Left ventricle myocardium inferior (tissue), 1 donor: ENCODE data around the gene DAB2IP. TPM values are rescaled to one million over a fixed set of nuclear protein-coding genes. Genes with fewer than 3 reads are reported as not detected.
A peak's percentile ranks its signal among the peaks of the same experiment; 100 is the strongest.

Experiments used
- DNase-seq: peaks from one replicate; pipeline ENCODE4 v3.0.0-alpha.2; 2020
- H3K27ac ChIP-seq: fragments of 200-600 bp; replicated peaks from 2 replicates; pipeline ENCODE4 v1.8.0; 2021
- H3K27me3 ChIP-seq: fragments of 200-600 bp; 2 replicates; pipeline ENCODE4 v1.8.0; 2021; ENCODE audit warnings: low read depth
- H3K36me3 ChIP-seq: fragments of 200-600 bp; 2 replicates; pipeline ENCODE4 v1.8.0; 2021
- H3K4me1 ChIP-seq: fragments of 200-600 bp; 2 replicates; pipeline ENCODE4 v1.8.0; 2021
- H3K4me3 ChIP-seq: fragments of 200-600 bp; 2 replicates; pipeline ENCODE4 v1.8.0; 2021; ENCODE audit warnings: mild to moderate bottlenecking, moderate library complexity
- H3K9me3 ChIP-seq: fragments of 200-600 bp; replicated peaks from 2 replicates; pipeline ENCODE4 v1.8.0; 2021
- intact Hi-C: fragments of 100-400 bp; cut with micrococcal nuclease; formaldehyde crosslinking; loops from one replicate; pipeline ENCODE4 v1.11.0; 2022
- total RNA-seq: library from RNA; stranded (reverse); fragmentation: NEBNext Ultra II Directional; extraction: Animal tissue kit (Norgen Biotek cat#: 25700); gene quantifications from one replicate; pipeline ENCODE4 v1.2.1, GENCODE V29; 2021
- TF ChIP-seq, protein P1 (sequence below): fragments of 200-600 bp; IDR thresholded peaks from 2 replicates; pipeline ENCODE4 v1.8.0; 2021; ENCODE audit warnings: antibody characterized with exemption, mild to moderate bottlenecking, borderline replicate concordance
- donor health status: DM: no; HTN: yes; CAD: no; lungs with severe emphysema.

The DAB2IP gene
- total RNA-seq, 1 donor from 2014 or later: 50.7 TPM

DNA sequence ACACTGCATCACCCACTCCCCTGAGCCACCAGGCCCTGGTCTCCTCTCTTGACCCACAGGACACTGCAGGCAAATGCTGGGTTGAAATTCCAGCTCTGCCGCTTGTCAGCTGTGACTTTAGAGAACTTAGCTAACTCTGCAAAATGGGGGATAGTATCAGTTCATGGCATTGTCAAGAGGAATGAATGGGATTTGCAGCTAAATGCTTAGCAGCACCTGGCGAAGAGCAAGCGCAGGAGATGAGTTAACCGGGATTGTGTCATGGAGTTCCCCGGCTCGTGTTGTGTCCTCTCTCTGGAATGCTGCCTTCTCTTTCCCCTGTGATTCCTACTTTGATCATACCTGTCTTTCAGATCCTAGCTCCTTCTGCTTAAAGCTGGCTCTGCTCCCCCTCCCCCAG, 67.1 kb downstream of the DAB2IP start:
- no peak for DNase-seq
- Histone ChIP-seq H3K9me3 (no peaks in the 10 kb centered on the region), H3K36me3 (no peaks in the 10 kb centered on the region), H3K27me3 (no peaks in the 10 kb centered on the region), H3K4me3 (no peak overlapping the region), H3K4me1 (peaks cover 100% of the 10 kb centered on the region), H3K27ac (peak overlapping the region; percentile 1)
- intact Hi-C loops: no loop called here
- TF ChIP-seq, protein P1, sequence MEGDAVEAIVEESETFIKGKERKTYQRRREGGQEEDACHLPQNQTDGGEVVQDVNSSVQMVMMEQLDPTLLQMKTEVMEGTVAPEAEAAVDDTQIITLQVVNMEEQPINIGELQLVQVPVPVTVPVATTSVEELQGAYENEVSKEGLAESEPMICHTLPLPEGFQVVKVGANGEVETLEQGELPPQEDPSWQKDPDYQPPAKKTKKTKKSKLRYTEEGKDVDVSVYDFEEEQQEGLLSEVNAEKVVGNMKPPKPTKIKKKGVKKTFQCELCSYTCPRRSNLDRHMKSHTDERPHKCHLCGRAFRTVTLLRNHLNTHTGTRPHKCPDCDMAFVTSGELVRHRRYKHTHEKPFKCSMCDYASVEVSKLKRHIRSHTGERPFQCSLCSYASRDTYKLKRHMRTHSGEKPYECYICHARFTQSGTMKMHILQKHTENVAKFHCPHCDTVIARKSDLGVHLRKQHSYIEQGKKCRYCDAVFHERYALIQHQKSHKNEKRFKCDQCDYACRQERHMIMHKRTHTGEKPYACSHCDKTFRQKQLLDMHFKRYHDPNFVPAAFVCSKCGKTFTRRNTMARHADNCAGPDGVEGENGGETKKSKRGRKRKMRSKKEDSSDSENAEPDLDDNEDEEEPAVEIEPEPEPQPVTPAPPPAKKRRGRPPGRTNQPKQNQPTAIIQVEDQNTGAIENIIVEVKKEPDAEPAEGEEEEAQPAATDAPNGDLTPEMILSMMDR: no peak

GRCh38 chr9:121720311-121721057, 69.0 kb downstream of the DAB2IP start:
- DNase-seq: no peak
- Histone ChIP-seq H3K27ac (peak overlapping the region; percentile 89), H3K27me3 (no peaks in the 10 kb centered on the region), H3K36me3 (no peaks in the 10 kb centered on the region), H3K4me3 (peak overlapping the region; percentile 17), H3K4me1 (peaks cover 99% of the 10 kb centered on the region), H3K9me3 (no peaks in the 10 kb centered on the region)
- intact Hi-C loops: no loop called here
- TF ChIP-seq, protein P1: no peak

GRCh38 chr9:121721058-121721350, 69.6 kb downstream of the DAB2IP start:
- TF ChIP-seq, protein P1: no peak
- Histone ChIP-seq H3K27me3 (no peaks in the 10 kb centered on the region), H3K27ac (peak overlapping the region; percentile 89), H3K36me3 (no peaks in the 10 kb centered on the region), H3K4me1 (peaks cover 99% of the 10 kb centered on the region), H3K4me3 (peak overlapping the region; percentile 17), H3K9me3 (no peaks in the 10 kb centered on the region)
- intact Hi-C loops: no loop called here
- DNase-seq: no peak

GRCh38 chr9:121721770-121722169, 70.3 kb downstream of the DAB2IP start:
- Histone ChIP-seq H3K9me3 (no peaks in the 10 kb centered on the region), H3K27ac (peak overlapping the region; percentile 89), H3K4me1 (peaks cover 99% of the 10 kb centered on the region), H3K36me3 (no peaks in the 10 kb centered on the region), H3K4me3 (no peak overlapping the region), H3K27me3 (no peaks in the 10 kb centered on the region)
- TF ChIP-seq, protein P1: no peak
- DNase-seq: peak; percentile 70
- intact Hi-C loops: no loop called here

DNA sequence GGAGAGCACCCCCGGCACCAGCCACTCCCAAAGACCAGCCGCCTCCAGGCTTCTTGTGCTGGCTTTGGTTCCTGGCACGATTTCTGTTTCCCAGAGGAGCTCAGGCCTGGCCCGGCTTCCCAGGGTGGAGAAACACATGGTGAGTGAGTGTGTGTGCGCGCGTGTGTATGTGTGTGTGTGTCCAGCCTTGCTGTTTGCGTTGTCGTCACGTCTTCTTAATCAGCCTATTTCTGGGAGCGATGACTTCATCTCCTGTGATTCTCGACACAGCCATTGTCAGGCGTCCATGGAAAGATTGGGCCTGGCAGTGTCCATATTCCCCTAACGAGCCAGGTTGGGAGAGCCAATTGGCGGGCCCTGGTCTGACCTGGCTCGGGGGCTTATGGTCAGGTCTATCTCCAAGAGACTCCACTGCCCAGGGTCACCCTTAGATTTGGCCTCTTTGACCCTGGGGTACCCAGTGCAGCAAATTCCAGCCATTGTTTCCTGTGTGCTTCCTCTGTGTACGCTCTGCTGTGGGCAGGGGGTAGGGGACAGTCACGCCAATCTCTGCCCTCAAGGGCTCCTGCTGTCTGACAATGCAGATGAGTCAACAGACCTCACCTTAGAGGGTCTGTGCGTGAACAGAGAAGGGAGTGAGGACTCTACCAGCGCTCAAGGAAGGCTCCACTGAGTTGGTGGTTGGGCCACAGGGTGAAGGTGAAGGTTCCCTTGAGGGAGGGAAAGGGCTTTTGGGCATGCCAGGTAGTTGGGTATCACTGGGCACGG, 73.8 kb downstream of the DAB2IP start:
- peak; percentile 96 for DNase-seq
- no peaks in the 10 kb centered on the region for H3K36me3 ChIP-seq
- intact Hi-C loops: no loop called here
- TF ChIP-seq, protein P1: no peak
- H3K9me3 ChIP-seq: no peaks in the 10 kb centered on the region
- peak overlapping the region; percentile 35 for H3K4me3 ChIP-seq
- H3K27me3 ChIP-seq: no peaks in the 10 kb centered on the region
- H3K27ac ChIP-seq: peak overlapping the region; percentile 89
- H3K4me1 ChIP-seq: peaks cover 99% of the 10 kb centered on the region
